ENCODE results near the gene SH2D4B.

Gene SH2D4B

DNA sequence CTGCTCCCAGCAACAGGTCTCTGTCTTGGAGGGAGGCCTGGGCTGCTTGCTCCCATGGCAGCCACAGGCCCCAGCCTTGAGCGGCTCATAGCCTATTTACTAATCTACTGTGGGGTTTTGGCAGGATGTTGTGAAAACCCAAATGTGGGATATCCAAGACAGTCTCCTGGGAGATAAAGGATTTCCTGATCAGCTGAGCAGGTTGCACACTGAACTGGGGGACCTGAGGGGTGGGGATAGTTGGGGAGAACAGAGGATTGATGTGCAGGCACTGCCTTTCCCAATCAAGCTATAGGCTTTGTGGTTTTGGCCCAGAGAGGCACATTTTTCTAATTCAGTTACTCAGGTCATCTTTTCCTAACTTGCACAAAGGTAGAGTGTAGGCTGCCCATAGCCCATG is 92.6 kb downstream of the SH2D4B start:
- no peak for DNase-seq (ENCODE audit: extremely low read depth in 1 of 2, low read depth in 1 of 2)

DNA sequence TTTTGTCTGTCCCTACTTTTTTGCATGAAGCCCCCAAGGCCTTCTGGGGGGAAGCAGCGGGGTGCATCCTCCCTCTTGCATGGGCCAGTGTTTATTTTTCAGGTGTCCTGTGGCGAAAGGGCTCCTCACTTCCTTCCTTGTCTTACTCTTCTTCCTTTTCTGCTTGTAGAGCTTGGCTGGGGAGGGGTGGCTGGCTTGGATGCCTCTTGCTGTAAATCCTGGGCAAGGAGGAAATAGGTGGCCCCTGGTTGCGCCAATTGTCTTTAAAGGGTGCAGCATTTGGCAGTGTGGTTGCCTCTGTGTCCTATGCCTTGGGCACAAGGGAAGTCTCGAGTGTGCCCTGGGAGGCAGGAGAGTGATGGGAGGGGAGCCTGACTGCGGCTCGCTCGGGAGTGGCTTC is 95.0 kb downstream of the SH2D4B start:
- no peak for DNase-seq (ENCODE audit: extremely low read depth in 1 of 2, low read depth in 1 of 2)

GRCh38 chr10:80633383-80633860 is 95.7 kb downstream of the SH2D4B start:
- no peak for DNase-seq (ENCODE audit: extremely low read depth in 1 of 2, low read depth in 1 of 2)

- no peak for DNase-seq (ENCODE audit: extremely low read depth in 1 of 2, low read depth in 1 of 2)
Observed at GRCh38 chr10:80633910-80634309, 96.2 kb downstream of the SH2D4B start.

DNA sequence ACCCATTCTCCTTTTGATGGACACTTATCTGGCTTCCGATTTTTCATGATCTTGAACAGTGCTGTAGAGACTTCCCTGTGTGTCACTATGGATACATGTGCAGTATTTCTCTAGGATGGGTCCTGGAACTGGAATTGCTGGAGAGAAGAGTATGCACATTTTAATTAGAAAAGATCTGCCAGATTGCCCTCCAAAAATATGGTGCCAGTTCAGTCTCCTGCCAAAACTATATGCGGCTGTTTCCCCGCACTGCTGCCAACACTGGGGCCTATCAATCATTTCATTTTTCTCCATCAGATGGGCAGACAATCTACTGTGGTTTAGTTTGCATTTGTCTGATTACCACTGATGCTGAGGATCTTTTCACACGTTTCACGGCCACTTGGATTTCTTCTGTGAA is 105.0 kb downstream of the SH2D4B start:
- DNase-seq (ENCODE audit: extremely low read depth in 1 of 2, low read depth in 1 of 2), result no peak

DNA sequence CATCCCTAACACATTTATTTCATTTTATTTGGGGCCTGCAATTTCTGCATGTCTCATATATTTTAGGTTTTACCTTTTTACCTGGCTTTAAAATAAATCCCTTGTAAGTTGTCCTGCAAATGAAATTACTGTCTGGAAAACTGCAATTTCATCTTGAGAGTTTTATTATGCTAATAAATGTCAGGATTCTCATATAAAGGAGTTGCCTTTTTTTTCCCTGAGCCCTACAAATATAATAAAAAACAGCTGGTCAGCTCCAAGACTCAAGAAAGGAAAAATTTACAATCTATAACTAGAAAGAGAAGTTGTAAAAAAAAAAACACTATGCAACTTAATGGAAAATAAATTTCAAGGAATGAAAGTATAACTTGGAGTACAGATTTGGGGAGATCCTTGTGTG is 108.7 kb downstream of the SH2D4B start:
- DNase-seq (ENCODE audit: extremely low read depth in 1 of 2, low read depth in 1 of 2), result no peak

DNA sequence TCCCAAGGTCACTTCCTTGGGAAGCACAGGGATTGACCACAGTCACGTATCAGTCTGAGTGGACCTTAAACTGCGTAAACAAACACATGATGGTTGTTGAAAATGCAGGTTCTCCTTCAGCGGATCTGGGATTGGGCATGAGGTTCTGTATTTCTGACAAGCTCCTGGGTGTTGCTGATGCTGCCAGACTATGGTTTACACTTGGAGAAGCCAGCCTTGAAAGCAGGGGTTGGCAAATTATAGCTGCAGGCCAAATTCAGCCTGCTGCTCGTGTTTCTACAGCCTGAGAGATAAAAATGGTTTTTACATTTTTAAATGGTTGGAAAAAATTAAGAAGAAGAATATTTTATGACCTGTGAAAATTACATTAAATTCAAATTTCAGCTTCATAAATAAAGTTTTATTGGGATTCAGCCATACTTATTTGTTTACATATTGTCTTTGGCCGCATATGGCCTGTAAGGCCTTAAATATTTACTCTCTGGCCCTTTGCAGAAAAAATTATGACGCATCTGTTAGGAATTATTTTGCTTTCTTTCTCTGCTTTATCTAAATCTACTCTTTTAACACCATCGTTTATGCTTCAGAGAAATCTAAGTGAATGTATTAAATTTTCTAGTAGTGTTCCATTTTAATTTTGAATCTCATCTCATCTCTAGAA is 109.6 kb downstream of the SH2D4B start:
- DNase-seq (ENCODE audit: extremely low read depth in 1 of 2, low read depth in 1 of 2), result no peak

DNA sequence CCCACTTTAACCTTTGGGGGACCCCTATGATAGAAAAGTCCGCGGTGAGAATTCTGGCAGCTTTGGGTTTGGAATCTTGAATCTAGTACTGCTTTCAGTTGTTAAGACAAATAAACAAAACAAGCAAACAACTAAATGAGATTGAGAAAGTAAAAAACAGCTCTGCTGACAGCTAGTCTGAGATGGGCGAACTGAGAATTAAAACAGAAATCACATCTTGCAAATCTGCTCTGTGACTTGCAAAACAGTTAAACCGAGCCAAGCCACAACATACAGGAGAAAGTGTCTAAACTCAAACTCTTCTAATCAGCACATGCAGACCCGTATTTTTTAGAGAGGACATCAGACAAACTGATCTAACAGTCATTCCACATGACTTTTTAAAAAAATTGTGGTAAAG is 110.4 kb downstream of the SH2D4B start:
- DNase-seq (ENCODE audit: extremely low read depth in 1 of 2, low read depth in 1 of 2), result no peak

DNA sequence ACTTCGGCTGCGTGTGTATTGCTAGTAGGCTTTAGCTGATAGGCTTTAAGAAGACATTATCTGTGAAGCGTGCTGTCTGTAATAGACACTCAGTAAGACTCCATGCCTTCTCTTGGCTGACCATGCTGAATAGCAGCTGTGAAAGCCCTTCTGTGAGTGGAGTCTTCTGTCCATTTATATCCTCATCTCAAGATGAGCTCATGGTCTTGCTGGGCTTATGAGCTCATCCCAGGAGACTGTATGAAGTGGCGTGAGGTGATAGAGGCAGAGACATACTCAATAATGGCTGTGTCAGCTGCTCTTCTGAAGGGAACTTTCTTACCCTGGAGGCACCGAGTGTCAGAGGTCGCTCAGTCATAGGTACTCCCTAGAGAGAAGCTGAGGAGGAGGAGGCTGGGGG is 111.5 kb downstream of the SH2D4B start:
- no peak for DNase-seq (ENCODE audit: extremely low read depth in 1 of 2, low read depth in 1 of 2)

DNA sequence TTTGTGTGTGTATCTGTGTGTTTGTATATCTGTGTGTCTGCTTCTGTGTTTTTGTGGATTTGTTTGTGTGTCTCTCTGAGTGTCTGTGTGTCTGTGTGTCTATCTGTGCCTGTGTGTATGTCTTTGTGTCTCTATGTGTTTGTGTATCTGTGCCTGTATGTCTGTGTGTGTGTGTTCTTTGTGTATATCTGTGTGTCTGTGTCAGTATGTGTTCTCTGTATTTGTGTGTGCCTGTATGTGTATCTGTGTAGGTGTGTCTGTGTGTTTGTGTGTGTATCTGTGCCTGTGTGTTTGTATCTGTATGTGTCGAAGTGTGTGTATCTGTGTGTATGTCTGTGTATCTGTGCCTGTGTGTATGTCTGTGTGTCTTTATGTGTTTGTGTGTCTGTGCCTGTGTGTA is 118.2 kb downstream of the SH2D4B start:
- no peak for DNase-seq (ENCODE audit: extremely low read depth in 1 of 2, low read depth in 1 of 2)

DNA sequence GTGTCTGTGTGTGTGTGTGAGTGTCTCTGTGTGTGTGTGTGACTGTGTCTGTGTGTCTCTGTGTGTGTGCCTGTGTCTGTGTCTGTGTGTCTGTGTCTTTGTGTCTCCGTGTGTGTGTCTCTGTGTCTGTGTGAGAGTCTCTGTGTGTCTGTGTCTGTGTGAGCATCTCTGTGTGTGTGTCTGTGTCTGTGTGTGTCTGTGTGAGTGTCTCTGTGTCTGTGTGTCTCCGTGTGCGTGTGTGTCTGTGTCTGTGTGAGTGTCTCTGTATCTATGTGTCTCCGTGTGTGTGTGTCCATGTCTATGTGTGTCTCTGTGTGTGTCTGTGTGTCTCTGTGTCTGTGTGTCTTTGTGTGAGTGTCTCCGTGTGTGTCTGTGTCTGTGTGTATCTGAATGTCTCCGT is 120.4 kb downstream of the SH2D4B start:
- DNase-seq (ENCODE audit: extremely low read depth in 1 of 2, low read depth in 1 of 2), result no peak

DNA sequence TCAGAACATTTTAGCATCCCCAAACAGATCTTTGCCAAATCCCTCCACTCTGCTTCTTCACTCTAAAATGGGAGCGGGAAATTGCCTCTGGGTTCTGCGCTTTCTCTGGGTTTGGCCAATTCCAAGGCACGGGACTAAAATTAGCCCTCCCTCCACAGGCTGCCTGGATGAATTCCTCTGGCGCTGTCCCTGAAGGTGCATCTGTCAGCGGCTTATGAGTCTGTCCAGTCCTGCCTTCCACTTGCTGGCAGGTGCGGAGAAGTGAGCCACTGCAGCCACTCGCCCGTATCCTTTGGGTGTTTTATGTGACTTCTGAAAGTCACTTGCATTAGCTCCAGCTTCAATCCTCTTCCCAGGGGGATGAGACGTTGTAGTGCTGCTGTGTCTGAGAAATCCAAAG is 121.6 kb downstream of the SH2D4B start:
- DNase-seq (ENCODE audit: extremely low read depth in 1 of 2, low read depth in 1 of 2), result no peak

DNA sequence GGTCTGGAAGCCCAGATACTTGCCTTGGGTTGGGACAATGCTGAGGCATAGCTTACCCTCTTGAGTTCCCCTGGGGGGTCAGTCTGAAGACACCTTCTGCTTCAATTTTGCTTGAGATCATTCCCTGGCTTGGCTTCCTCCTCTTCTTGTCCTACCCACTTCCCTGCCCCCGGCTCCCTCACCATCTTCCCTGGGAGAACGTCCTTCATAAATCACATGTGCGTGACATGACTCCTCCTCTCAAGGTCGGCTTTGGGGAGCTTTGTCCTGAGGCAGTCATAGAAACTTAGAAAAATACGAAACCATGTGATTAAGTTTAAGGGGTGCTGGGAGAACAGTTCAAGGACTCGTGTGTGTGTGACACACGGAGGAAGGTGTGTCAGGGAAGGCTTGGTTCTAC is 122.6 kb downstream of the SH2D4B start:
- DNase-seq (ENCODE audit: extremely low read depth in 1 of 2, low read depth in 1 of 2), result no peak

DNA sequence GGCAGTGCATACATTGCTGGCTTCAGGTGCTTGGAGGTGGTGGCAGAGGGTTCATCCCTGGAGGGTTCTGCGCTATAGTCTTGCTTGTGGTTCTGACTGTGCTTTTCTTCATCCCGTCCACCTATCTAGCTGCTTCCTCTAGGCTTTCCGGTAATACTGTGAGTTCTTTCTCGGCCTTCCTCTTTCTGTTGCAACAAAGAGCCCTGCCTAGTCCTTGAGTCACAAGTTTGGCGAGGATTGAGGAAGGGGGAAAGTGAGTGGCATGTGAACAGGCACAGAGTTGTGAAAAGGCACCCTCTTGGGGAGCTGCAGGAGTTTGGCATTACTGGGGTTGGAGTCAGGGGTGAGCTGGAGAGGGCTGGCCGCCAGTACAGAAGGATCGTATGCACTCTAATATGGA is 123.0 kb downstream of the SH2D4B start:
- no peak for DNase-seq (ENCODE audit: extremely low read depth in 1 of 2, low read depth in 1 of 2)

DNA sequence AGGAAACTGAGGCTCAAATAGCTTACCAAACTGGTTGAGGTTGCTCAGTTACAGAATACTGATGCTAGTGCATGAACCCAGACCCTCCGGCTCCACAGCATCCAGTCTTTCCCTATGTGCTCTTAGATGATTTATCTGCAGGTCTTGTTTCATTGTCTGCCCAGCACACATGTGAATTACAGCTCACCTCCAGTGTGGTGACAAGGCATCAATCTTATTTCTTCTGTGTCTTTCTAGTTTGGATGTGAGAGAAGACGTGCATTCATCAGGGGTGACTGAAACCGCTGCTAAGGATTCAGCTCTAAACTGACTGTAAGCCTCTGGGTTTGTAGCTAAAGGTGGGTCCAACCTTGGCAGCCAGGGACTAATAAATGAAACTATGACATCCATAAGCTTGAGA is 123.8 kb downstream of the SH2D4B start:
- DNase-seq (ENCODE audit: extremely low read depth in 1 of 2, low read depth in 1 of 2), result no peak

GRCh38 chr10:80662429-80663261 is 124.9 kb downstream of the SH2D4B start:
- DNase-seq (ENCODE audit: extremely low read depth in 1 of 2, low read depth in 1 of 2), result peak; percentile 12 to 48

GRCh38 chr10:80664071-80664680 is 126.5 kb downstream of the SH2D4B start:
- DNase-seq (ENCODE audit: extremely low read depth in 1 of 2, low read depth in 1 of 2), result peak in 1 of 2 donors; percentile 11

DNA sequence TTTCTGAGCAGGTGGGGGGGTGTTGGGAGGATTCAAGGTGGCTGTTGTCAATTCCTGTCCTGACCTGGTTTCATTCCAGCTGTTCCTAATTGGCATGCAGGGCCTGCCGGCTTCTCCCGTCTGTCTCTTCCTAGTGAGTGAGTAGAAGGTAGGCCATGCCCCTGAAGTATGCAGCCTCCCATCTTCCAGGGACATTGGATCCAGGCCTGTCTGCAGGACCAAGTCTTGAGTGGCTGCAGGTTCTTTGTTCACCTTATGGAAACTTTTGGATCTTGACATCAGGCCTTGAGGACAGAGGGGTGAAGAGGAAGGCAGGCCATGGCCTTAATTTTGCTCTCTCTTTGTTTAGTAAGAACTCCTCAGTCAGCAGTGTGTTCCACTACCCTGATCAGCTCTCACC is 131.8 kb downstream of the SH2D4B start:
- no peak for DNase-seq (ENCODE audit: extremely low read depth in 1 of 2, low read depth in 1 of 2)

DNA sequence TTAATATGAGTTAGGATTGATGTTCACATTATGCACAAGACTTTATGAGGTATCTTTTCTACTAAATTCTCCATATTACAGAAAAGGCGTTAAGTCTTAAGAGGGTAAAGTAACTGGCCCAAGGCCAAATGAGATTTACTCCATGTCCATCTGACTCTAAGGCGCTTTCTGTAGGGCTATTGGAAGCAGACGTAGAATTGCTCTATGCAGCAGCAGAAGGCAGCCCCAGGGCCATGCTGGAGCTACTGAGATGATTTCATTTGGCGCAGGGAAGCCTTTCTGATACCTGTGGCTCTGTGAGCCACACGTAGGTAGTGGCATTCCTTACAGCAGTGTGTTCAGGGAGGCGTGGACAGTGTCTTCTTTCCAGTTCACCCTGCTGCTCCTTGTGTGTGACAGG is 133.1 kb downstream of the SH2D4B start:
- DNase-seq (ENCODE audit: extremely low read depth in 1 of 2, low read depth in 1 of 2), result no peak

DNA sequence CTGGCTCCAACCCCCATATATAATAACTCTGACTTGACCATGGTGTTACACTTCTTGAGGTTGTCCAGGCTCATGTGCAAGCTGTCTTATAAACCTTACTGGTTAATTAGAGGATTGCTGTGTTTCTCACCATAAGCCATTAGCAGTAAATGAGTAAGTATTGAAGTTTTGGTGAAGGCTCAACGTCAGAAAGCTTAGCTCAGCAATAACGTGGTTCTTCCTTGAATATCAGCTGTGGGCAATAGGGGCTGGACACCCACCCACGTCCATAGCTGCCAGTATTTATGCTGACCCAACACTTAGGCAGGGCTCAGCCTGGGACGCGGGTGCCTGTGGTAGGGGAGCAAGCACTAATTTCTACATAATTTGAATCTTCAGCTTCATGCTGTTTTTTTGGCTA is 134.1 kb downstream of the SH2D4B start:
- no peak for DNase-seq (ENCODE audit: extremely low read depth in 1 of 2, low read depth in 1 of 2)

- no peak for DNase-seq (ENCODE audit: extremely low read depth in 1 of 2, low read depth in 1 of 2)
Observed at GRCh38 chr10:80672613-80673012, 134.9 kb downstream of the SH2D4B start.

DNA sequence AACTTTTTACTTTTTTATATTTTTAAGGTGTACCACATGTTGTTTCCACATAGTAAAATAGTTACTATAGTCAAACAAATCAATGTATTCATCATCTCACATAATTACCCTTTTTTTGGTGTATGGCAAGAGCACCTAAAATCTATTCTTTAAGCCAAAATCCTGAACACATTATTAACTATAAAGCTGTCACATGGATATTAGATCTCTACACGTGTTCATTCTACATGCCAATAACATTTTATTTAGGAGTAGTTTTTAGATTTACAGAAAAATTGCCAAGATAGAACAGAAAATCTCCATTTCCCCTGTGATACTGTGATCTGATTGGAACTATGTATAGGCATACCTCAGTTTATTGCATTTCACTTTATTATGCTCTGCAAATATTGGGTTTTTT is 137.1 kb downstream of the SH2D4B start:
- DNase-seq (ENCODE audit: extremely low read depth in 1 of 2, low read depth in 1 of 2), result no peak
